ENCODE data around the gene ADAMTSL4. TPM values are rescaled to one million over a fixed set of nuclear protein-coding genes. Genes with fewer than 3 reads are reported as not detected.
A peak's percentile ranks its signal among the peaks of the same experiment; 100 is the strongest.

The ADAMTSL4 gene
- polyA plus RNA-seq, 3 donors: 12.8 to 17.9 (median 16.9) TPM

GRCh38 chr1:150552128-150552910 lies 3.1 kb downstream of the ADAMTSL4 start:
- DNase-seq (ENCODE audit: extremely low read depth in 1 of 11, low read depth in 9 of 11, low spot score in 4 of 11): peak in 3 of 11 donors; percentile 66 to 78 (median 73)

GRCh38 chr1:150552911-150553289 lies 3.7 kb downstream of the ADAMTSL4 start:
- no peak for DNase-seq (ENCODE audit: extremely low read depth in 1 of 11, low read depth in 9 of 11, low spot score in 4 of 11)

- DNase-seq (ENCODE audit: extremely low read depth in 1 of 11, low read depth in 9 of 11, low spot score in 4 of 11): no peak
Observed at GRCh38 chr1:150553392-150554085, 4.3 kb downstream of the ADAMTSL4 start.

DNA sequence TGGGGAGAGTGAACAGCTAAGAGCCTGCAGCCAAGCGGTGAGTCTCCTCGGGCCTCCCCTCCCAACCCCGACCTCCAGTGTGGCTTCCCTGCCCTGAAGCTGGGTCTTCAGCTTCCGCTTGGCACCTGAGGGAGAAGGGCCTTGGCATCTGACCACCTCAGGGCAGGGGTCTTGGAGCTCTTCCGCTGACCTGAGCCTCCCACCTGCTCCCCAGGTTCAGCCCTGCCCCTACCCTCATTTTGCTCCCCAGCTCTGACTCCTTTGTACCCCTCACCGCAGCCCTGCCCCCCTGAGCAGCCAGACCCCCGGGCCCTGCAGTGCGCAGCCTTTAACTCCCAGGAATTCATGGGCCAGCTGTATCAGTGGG lies 4.9 kb downstream of the ADAMTSL4 start:
- no peak for DNase-seq (ENCODE audit: extremely low read depth in 1 of 11, low read depth in 9 of 11, low spot score in 4 of 11)

DNA sequence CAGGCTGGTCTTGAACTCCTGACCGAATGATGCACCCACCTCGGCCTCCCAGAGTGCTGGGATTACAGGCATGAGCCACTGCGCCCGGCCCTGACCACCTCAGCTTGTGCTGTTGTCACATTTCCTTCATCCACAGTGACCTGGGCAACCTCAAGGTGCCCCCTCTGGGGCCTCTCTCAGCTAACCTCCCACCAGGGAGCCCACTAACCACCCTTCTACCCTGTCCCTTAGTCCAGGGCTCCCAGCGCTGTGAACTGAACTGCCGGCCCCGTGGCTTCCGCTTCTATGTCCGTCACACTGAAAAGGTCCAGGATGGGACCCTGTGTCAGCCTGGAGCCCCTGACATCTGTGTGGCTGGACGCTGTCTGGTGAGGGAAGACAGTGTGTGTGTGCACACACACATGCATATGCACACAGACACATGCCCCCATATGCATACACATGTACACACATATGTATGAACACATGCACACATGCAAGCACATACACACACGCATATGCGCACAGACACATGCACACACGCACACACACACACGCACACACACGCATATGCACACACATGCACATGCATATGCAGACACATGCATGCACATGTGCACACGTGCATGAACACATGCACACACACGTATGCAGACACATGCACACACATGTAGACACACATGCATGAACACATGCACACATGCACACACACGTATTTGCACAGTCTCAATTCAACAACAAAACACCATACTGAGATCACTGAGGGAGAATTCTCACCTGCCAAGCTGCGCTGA lies 6.2 kb downstream of the ADAMTSL4 start:
- DNase-seq (ENCODE audit: extremely low read depth in 1 of 11, low read depth in 9 of 11, low spot score in 4 of 11): no peak

DNA sequence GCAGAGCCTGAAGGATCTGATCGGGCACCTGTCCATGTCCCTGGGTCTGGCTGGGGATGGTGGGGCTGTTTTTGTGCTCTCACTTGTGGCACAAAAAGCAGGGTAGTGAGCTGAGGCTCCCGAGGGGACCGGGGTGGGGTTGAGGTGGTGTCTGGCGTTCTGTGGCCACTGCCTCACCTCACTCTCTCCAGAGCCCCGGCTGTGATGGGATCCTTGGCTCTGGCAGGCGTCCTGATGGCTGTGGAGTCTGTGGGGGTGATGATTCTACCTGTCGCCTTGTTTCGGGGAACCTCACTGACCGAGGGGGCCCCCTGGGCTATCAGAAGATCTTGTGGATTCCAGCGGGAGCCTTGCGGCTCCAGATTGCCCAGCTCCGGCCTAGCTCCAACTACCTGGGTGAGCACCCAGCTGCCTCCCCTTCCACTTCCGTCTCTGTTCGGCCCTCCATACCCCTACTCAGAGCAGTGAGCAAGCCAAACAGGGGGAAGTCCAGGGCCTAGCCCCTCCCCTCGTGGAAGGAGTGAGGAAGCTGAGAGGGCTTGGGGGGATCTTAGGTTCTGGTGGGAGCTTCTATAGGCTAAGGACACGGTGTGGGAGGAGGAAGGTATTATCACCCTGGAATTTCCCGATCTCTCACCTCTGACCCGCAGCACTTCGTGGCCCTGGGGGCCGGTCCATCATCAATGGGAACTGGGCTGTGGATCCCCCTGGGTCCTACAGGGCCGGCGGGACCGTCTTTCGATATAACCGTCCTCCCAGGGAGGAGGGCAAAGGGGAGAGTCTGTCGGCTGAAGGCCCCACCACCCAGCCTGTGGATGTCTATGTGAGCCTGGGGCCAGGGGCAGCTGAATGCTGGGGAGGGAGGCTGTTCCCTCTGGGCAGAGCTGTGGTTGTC lies 7.0 kb downstream of the ADAMTSL4 start:
- no peak for DNase-seq (ENCODE audit: extremely low read depth in 1 of 11, low read depth in 9 of 11, low spot score in 4 of 11)

- DNase-seq (ENCODE audit: extremely low read depth in 1 of 11, low read depth in 9 of 11, low spot score in 4 of 11): no peak
Observed at GRCh38 chr1:150557065-150557600, 7.9 kb downstream of the ADAMTSL4 start.

DNA sequence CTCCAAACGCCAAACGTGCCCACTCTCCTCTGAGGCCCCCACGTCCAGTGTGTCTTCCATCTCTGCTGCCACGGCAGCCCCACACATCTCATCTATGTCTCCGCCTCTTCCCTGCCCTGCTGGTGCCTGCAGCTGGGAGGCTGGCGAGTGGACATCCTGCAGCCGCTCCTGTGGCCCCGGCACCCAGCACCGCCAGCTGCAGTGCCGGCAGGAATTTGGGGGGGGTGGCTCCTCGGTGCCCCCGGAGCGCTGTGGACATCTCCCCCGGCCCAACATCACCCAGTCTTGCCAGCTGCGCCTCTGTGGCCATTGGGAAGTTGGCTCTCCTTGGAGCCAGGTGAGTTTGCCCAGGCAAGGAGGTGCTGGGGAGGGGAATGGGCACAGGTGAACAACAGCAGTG lies 8.6 kb downstream of the ADAMTSL4 start:
- no peak for DNase-seq (ENCODE audit: extremely low read depth in 1 of 11, low read depth in 9 of 11, low spot score in 4 of 11)

DNA sequence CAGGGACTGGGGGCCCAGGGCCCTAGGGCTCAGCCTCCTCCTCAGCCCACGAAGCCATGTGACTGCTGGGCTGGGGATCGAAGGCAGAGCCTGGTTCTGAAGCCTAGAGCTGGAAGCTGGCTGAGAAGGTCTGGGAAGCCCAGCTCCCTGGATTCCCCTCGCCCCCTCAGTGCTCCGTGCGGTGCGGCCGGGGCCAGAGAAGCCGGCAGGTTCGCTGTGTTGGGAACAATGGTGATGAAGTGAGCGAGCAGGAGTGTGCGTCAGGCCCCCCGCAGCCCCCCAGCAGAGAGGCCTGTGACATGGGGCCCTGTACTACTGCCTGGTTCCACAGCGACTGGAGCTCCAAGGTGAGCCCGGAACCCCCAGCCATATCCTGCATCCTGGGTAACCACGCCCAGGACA lies 9.1 kb downstream of the ADAMTSL4 start:
- no peak for DNase-seq (ENCODE audit: extremely low read depth in 1 of 11, low read depth in 9 of 11, low spot score in 4 of 11)

DNA sequence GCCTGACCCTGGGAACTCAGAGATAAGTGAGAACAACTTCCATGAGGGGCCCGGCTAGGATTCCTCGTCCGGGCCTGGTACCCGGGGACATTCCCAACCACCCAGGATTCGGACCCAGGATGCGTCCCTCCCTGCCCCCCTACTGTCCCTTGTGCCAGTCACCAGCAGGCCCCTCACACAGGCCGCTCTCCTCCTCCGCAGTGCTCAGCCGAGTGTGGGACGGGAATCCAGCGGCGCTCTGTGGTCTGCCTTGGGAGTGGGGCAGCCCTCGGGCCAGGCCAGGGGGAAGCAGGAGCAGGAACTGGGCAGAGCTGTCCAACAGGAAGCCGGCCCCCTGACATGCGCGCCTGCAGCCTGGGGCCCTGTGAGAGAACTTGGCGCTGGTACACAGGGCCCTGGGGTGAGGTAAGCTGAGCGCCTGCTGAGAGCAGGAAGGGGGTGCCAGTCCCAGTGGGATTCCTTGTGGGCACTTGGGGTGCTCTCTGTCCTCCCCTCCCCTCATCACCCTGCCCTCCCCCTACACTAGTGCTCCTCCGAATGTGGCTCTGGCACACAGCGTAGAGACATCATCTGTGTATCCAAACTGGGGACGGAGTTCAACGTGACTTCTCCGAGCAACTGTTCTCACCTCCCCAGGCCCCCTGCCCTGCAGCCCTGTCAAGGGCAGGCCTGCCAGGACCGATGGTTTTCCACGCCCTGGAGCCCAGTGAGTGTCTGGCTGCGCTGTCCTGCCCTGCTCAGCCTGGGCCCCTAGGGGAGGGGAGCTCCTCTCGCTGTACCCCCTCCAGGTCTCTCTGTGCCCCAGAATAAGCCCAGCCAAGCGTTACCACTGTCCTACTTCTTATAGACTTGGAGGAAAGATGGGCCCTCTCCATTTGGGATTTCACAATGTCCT lies 9.8 kb downstream of the ADAMTSL4 start:
- DNase-seq (ENCODE audit: extremely low read depth in 1 of 11, low read depth in 9 of 11, low spot score in 4 of 11): no peak

DNA sequence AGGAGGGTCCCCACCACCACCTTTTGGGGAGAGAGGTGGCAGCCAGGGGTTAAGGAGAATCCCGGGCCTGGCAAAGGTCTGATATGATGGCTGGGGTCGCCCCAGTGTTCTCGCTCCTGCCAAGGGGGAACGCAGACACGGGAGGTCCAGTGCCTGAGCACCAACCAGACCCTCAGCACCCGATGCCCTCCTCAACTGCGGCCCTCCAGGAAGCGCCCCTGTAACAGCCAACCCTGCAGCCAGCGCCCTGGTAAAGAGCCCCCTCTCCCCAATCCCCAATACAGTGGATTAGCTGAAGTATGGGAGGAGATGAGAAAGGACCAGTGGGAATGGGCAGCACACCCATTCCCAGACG lies 10.4 kb downstream of the ADAMTSL4 start:
- DNase-seq (ENCODE audit: extremely low read depth in 1 of 11, low read depth in 9 of 11, low spot score in 4 of 11): no peak

DNA sequence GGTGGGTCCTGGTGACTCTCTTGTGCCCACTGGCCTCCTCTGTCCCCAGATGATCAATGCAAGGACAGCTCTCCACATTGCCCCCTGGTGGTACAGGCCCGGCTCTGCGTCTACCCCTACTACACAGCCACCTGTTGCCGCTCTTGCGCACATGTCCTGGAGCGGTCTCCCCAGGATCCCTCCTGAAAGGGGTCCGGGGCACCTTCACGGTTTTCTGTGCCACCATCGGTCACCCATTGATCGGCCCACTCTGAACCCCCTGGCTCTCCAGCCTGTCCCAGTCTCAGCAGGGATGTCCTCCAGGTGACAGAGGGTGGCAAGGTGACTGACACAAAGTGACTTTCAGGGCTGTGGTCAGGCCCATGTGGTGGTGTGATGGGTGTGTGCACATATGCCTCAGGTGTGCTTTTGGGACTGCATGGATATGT lies 10.8 kb downstream of the ADAMTSL4 start:
- no peak for DNase-seq (ENCODE audit: extremely low read depth in 1 of 11, low read depth in 9 of 11, low spot score in 4 of 11)

DNA sequence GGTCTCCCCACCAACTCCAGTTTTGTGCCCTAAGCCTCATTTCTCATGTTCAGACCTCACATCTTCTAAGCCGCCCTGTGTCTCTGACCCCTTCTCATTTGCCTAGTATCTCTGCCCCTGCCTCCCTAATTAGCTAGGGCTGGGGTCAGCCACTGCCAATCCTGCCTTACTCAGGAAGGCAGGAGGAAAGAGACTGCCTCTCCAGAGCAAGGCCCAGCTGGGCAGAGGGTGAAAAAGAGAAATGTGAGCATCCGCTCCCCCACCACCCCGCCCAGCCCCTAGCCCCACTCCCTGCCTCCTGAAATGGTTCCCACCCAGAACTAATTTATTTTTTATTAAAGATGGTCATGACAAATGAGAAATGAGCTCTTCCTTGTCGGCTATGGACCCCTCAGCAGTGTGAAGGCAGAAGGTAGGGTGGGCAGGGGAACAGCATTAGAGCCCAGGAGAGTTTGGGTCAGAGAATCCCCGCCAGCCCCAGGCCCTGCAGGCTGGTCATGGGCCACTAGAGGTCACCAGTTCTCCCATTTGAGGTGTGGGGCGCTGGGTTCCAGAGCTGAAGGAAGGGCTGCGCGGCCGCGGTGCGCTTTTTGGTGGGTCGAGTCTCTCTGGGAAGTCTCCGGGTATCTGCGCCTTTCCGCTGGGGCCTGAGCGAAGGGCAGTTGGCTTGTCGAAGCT lies 11.5 kb downstream of the ADAMTSL4 start:
- DNase-seq (ENCODE audit: extremely low read depth in 1 of 11, low read depth in 9 of 11, low spot score in 4 of 11): peak in 7 of 11 donors; percentile 78 to 86 (median 83)

- peak in 9 of 11 donors; percentile 84 to 94 (median 90) for DNase-seq (ENCODE audit: extremely low read depth in 1 of 11, low read depth in 9 of 11, low spot score in 4 of 11)
Observed at GRCh38 chr1:150561254-150561973, 12.2 kb downstream of the ADAMTSL4 start.

GRCh38 chr1:150561974-150562445 lies 12.8 kb downstream of the ADAMTSL4 start:
- DNase-seq (ENCODE audit: extremely low read depth in 1 of 11, low read depth in 9 of 11, low spot score in 4 of 11): peak in 9 of 11 donors; percentile 77 to 91 (median 85)
